Activated naive CD4-positive, alpha-beta T cell treated with Interleukin-2 at 50 U/mL for 16 hours (primary cell): ENCODE data around the gene MGAT4B.
A peak's percentile ranks its signal among the peaks of the same experiment; 100 is the strongest.
"Not testable (repeated sequence)": the region's sequence is repeated elsewhere in the genome, so short reads cannot be mapped to it uniquely, and the experiment has no call there.

Experiments used
- DNase-seq: peaks from one replicate; pipeline ENCODE4 v3.0.0-alpha.2; 2020

The MGAT4B gene

DNA sequence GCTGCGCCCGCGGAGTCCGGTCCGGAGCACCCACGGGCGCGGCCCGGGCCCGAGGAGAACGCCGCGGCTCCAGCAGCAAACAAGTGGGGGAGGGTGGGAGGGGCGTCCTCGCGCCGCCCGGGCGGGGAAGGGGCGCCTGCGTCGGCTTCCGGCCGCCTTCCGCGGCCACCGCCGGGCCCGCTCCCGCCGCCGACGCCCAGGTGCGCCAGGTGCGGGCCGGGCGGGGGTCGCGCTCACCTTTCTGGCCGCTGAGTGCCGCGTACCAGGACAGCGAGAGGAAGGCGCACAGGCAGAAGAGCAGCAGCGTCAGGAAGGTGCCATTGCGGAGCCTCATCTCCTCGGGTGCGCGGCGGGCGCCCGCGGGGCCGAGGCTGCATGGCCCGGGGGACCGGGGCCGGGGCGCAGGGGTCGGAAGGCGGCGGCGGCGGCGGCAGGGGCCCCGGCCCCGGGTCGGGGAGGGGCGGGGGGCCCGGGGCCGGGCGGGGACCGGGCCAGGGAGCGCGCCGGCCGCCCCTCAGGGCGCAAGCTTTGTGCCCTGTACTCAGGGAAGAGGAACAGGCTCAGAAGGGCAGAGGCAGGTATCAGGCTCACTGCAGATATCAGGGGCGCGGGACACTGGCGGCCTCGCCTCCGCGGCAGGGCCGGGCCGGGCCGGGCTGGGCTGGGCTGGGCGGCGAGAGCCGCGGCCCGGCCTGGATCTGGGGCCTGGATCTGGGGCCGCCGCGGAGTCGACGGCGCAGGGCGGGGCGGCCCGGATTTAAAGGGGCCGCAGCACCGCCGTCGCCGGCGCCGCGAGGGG, at the start of gene MGAT4B:
TSS of gene MGAT4B (minus strand) at position 617 of the 799 bp plus-strand sequence. CDS start at position 334, 283 bp downstream.
- DNase-seq: peak; percentile 68

DNA sequence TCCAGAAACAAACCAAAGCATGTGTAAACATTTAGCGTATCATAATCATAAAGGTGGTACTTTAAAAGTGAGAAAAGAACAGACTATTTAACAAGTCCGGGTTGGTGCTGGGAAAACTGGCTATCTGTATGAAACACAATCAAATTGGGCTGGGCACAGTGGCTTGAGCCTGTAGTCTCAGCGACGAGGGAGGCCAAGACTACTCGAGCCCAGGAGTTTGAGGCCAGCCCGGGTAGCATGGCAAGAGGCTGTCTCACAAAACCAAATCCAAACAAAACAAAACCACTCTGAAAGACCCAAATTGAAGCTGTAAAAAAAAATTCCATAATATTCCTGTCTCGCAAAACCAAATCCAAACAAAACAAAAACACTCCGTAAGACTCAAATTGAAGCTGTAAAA, 47.7 kb upstream of the MGAT4B start:
- DNase-seq: no peak

- DNase-seq: no peak
These were observed 46.4 kb upstream of the MGAT4B start for GRCh38 chr5:179852993-179853547.

- DNase-seq: no peak
These were observed 35.0 kb upstream of the MGAT4B start for GRCh38 chr5:179841621-179842020.

DNA sequence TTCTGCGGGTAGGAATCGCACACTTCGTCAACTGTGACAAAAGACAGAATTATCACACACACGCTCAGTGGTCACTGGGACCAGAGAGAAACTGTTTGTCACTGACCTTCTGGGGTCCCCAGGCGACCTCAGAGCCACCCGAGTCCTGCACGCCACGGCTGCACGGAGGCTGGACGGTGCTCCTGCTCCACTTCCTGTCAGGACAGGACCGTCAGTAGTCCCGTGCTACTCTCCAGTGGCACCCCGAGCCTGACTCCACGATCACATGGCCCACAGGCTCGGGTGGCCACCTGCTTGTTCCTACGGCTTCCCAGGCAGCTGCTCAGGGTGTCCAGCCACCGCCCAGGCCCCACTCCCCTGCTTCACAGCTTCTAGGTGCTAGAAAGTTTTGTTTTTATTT, 34.1 kb upstream of the MGAT4B start:
- DNase-seq: no peak

DNA sequence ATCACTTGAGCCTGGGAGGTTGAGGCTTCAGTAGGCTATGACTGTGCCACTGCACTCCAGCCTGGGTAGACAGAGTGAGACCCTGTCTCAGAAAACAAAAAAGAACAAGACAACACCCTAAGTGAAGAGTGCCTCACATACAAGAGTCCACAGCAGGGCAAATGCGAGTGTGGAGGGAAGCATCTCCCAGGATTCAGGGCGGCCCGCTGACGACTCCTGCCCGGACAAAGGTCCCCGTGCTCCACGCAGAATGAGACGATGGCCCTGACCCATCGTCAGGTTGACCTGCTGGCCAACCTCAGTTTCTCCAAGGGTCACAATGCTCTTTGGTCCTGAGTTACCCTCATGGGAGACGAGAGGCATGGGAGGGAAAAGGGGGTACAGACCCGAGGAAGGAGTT, 33.7 kb upstream of the MGAT4B start:
- DNase-seq: no peak

GRCh38 chr5:179839328-179840256, 32.9 kb upstream of the MGAT4B start:
- no peak for DNase-seq

DNA sequence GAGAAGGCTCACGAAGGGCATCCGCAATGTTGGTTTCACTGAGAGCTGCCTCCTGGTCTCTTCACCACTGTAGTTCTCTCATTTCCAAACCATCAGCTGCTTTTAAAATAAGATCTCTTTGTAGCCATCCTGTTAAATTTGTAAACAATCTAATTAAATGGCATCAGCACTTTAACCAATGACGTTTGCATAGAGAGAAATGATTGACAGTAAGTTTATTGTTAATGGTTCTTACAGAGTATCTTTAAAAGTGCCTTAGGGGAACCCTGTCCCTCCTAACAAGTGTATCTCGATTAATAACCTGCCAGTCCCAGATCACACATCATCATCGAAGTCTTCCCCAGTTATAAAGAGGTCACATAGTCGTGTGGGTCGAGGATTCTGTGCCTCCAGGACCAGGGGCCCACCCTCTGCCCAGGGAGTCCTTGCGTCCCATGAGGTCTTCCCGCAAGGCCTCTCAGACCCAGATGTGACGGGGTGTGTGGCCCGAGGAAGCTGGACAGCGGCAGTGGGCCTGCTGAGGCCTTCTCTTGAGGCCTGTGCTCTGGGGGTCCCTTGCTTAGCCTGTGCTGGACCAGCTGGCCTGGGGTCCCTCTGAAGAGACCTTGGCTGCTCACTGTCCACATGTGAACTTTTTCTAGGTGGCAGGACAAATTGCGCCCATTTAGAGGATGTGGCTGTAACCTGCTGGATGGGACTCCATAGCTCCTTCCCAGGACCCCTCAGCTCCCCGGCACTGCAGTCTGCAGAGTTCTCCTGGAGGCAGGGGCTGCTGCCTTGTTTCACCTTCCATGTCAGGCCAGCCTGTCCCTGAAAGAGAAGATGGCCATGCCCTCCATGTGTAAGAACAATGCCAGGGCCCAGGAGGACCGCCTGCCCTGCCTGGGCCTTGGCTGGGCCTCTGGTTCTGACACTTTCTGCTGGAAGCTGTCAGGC, 30.7 kb upstream of the MGAT4B start:
- no peak for DNase-seq

GRCh38 chr5:179836225-179837019, 29.8 kb upstream of the MGAT4B start:
- peak; percentile 62 for DNase-seq

DNA sequence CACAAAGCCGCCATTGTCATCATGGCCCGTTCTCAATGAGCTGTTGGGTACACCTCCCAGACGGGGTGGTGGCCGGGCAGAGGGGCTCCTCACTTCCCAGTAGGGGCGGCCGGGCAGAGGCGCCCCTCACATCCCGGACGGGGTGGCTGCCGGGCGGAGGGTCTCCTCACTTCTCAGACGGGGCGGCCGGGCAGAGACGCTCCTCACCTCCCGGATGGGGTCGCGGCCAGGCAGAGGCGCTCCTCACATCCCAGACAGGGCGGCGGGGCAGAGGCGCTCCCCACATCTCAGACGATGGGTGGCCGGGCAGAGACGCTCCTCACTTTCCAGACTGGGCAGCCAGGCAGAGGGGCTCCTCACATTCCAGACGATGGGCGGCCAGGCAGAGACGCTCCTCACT, 28.2 kb upstream of the MGAT4B start:
- DNase-seq: not testable (repeated sequence)

DNA sequence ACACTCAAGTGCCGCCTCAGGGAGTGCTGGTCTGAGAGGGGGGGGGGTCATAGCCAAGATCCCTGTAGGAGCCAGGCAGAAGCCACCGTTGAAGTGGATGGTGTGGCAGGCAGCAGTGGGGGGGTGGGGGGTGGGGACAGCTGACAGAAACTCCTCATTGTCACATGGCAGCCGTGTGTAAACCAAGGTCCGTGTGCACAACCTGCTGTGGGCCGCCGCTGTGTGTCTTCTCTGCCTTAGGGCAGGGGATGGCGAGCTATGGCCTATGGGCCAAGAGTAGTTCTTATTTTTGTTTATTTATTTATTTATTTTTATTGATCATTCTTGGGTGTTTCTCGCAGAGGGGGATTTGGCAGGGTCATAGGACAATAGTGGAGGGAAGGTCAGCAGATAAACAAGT, 27.5 kb upstream of the MGAT4B start:
- DNase-seq: no peak

DNA sequence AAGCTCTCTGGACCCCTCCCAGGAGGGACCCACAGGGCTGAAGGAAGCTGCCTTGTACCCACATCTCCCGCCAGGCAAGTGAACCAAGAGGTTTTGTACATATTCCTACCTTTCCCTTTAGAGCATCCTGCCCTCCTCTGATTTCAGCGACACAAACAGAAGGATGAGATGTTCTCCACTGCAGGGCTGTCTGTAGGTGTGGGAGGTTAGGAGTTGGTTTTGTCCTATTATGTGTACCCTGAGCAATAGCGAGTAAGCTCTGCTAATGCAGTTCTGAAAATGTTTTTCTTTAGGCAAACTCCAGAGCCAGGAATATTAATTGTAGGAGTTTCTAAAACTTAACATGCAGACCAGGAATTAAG, 27.0 kb upstream of the MGAT4B start:
- no peak for DNase-seq

DNA sequence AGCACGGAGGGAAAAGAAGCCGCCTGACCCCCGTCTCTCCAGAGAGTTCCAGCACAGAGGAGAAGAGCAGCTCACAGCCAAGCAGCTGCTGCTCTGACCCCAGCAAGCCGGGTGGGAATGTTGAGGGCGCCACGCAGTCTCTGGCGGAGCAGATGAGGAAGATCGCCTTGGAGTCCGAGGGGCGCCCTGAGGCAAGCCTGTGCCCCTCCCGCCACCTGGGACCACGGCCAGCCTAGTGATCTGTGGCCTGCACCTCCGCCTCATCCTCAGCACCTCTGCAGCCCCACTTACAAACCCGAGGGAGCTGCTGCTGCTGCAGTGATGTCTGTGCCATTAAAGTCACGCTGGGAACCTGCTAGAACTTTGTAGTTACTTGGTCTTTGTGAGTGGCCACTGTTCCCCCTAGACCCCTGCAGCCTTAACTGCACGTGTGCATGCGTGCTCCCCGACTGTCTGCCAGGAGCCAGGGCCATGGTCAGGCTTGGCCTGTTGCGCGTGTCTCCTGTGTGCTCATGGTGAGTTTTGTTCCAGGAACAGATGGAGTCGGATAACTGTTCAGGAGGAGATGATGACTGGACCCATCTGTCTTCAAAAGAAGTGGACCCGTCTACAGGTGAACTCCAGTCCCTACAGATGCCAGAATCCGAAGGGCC, 26.5 kb upstream of the MGAT4B start:
- DNase-seq: no peak

- DNase-seq: no peak
These were observed 25.5 kb upstream of the MGAT4B start for GRCh38 chr5:179832039-179832745.

GRCh38 chr5:179830818-179831468, 24.3 kb upstream of the MGAT4B start:
- no peak for DNase-seq

DNA sequence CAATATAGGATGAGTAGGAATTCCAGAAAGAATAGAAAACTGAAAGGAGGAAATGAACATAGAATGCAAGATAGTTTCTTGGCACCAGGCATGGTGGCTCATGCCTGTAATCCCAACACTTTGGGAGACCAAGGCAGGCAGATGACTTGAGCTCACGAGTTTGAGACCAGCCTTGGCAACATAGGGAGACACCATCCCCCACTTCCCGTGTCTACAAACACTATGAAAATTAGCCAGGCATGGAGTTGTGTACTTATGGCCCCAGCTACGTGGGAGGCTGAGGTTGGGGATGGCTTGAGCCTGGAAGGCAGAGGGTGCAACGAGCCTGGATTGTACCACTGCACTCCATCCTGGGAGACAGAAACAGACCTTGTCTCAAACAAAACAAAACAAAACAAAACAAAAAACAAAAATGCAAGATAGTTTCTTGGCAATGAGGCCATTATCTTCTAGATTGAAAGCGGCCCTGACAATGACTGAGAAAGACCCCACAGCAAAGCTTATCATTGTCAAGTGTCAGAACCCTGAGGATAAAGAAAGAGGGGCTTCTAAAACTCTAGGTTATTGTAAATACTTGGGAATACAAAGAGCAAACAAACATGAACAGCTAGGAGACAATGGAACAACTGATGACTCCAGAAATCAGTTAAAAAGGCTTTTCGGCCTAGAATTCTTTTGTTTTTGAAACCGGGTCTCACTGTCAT, 23.2 kb upstream of the MGAT4B start:
- DNase-seq: no peak

GRCh38 chr5:179828756-179829421, 22.2 kb upstream of the MGAT4B start:
- DNase-seq: no peak

DNA sequence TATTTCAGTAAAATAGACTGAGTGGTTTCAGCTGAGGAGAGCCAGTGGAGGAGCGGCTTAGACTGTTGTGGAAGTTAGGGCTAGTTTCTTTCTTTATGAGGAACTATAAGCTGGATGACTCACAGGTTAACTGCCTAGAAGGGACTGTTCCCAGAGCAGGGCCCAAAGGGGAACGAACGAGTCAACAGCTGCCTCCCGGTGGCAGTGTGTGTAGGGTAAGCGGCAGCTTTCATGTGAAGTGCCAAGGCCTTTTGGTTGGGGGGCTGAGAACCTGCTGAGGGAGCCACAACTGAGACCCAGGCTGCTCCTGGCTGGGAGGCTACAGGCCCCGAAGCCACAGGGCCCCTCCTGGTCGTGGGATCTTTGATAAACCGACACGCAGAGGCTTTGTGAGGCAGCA, 21.0 kb upstream of the MGAT4B start:
- DNase-seq: peak; percentile 53
